Peyer's patch (tissue), 4 donors: ENCODE data around the gene SCARB1. TPM values are rescaled to one million over a fixed set of nuclear protein-coding genes. Genes with fewer than 3 reads are reported as not detected.

Source experiments
- DNase-seq, 3 donors: peaks; one replicate each; pipeline ENCODE4 v3.0.0-alpha.2; 2017 to 2019
- H3K27ac ChIP-seq, 4 donors: fragments of 200-600 bp; sonication (generic); one replicate each; pipeline ENCODE4 v1.5.1; 2016 to 2019
- H3K27me3 ChIP-seq, 2 donors: fragments of 200-600 bp; sonication (generic); one replicate each; pipeline ENCODE4 v1.5.1; 2019
- H3K36me3 ChIP-seq, 3 donors: fragments of 200-600 bp; sonication (generic); one replicate each; pipeline ENCODE4 v1.5.1; 2016 to 2019
- H3K4me1 ChIP-seq, 4 donors: fragments of 200-600 bp; sonication (generic); one replicate each; pipeline ENCODE4 v1.5.1; 2016 to 2019
- H3K4me3 ChIP-seq, 4 donors: fragments of 200-600 bp; sonication (generic); 1 replicate in 3 of 4; 2 replicates in 1 of 4; pipeline ENCODE4 v1.5.1; 2016 to 2019; ENCODE audit warnings: mild to moderate bottlenecking in 1 of 4
- H3K9me3 ChIP-seq, 4 donors: fragments of 200-600 bp; sonication (generic); one replicate each; pipeline ENCODE4 v1.5.1; 2016 to 2019; ENCODE audit warnings: mild to moderate bottlenecking in 1 of 4
- POLR2A ChIP-seq, 2 donors: fragments of 450-650 bp; IDR thresholded peaks; one replicate each; pipeline ENCODE4 v1.5.1; 2017; ENCODE audit warnings: antibody characterized with exemption in 2 of 2, mild to moderate bottlenecking in 2 of 2, moderate library complexity in 2 of 2
- total RNA-seq, 4 donors: library from RNA; depleted of rRNA; stranded (reverse); fragments of >200 nt; gene quantifications; one replicate each; pipeline ENCODE4 v1.1.0, GENCODE V29; 2016
- TF ChIP-seq, protein P1 (sequence below), 6 experiments: fragments of 450-650 bp in 4 of 6; fragments of 200-600 bp in 2 of 6; sonication (generic) in 1 of 6; IDR thresholded peaks; one replicate each; pipeline ENCODE4 v1.5.1; 2017 to 2019; ENCODE audit warnings: antibody characterized with exemption in 6 of 6, mild to moderate bottlenecking in 3 of 6, moderate library complexity in 1 of 6

Gene SCARB1
- total RNA-seq, 4 donors from 2014 or later, result 14.9 to 214 (median 64.6) TPM

- H3K27me3 ChIP-seq, result no peaks in the 10 kb centered on the region
- no peaks in the 10 kb centered on the region for H3K4me1 ChIP-seq
- no peaks in the 10 kb centered on the region for H3K9me3 ChIP-seq
- no peak overlapping the region for H3K4me3 ChIP-seq
- DNase-seq, result no peak
- peaks cover 0 to 19% (median 0%) of the 10 kb centered on the region in 3 donors for H3K36me3 ChIP-seq
- TF ChIP-seq POLR2A (IDR thresholded peaks at IDR 0.05), result no peak
- TF ChIP-seq, protein P1, sequence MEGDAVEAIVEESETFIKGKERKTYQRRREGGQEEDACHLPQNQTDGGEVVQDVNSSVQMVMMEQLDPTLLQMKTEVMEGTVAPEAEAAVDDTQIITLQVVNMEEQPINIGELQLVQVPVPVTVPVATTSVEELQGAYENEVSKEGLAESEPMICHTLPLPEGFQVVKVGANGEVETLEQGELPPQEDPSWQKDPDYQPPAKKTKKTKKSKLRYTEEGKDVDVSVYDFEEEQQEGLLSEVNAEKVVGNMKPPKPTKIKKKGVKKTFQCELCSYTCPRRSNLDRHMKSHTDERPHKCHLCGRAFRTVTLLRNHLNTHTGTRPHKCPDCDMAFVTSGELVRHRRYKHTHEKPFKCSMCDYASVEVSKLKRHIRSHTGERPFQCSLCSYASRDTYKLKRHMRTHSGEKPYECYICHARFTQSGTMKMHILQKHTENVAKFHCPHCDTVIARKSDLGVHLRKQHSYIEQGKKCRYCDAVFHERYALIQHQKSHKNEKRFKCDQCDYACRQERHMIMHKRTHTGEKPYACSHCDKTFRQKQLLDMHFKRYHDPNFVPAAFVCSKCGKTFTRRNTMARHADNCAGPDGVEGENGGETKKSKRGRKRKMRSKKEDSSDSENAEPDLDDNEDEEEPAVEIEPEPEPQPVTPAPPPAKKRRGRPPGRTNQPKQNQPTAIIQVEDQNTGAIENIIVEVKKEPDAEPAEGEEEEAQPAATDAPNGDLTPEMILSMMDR (IDR thresholded peaks at IDR 0.05), result no peak
- no peak overlapping the region for H3K27ac ChIP-seq
These were observed 72.8 kb downstream of the SCARB1 start for GRCh38 chr12:124790650-124791400.

- DNase-seq, result no peak
- Histone ChIP-seq H3K27me3 (no peaks in the 10 kb centered on the region), H3K4me3 (no peak overlapping the region), H3K36me3 (peaks cover 0 to 18% (median 0%) of the 10 kb centered on the region in 3 donors), H3K9me3 (no peaks in the 10 kb centered on the region), H3K4me1 (no peaks in the 10 kb centered on the region), H3K27ac (no peak overlapping the region)
- no peak for TF ChIP-seq POLR2A (IDR thresholded peaks at IDR 0.05)
- TF ChIP-seq, protein P1 (IDR thresholded peaks at IDR 0.05), result no peak
These were observed 74.6 kb downstream of the SCARB1 start for GRCh38 chr12:124788936-124789555.

- DNase-seq, result peak in 2 of 3 donors; percentile 66
- Histone ChIP-seq H3K4me1 (no peaks in the 10 kb centered on the region), H3K27ac (no peak overlapping the region), H3K4me3 (peak overlapping the region in 1 of 4 donors; percentile 23), H3K36me3 (peaks cover 0 to 15% (median 0%) of the 10 kb centered on the region in 3 donors), H3K27me3 (no peaks in the 10 kb centered on the region), H3K9me3 (no peaks in the 10 kb centered on the region)
- TF ChIP-seq, protein P1 (IDR thresholded peaks at IDR 0.05), result no peak
- no peak for TF ChIP-seq POLR2A (IDR thresholded peaks at IDR 0.05)
These were observed 77.4 kb downstream of the SCARB1 start for GRCh38 chr12:124786061-124786964.

GRCh38 chr12:124784871-124785572 lies 78.6 kb downstream of the SCARB1 start:
- H3K36me3 ChIP-seq, result peaks cover 0 to 15% (median 0%) of the 10 kb centered on the region in 3 donors
- no peaks in the 10 kb centered on the region for H3K4me1 ChIP-seq
- H3K4me3 ChIP-seq, result no peak overlapping the region
- no peak for TF ChIP-seq POLR2A (IDR thresholded peaks at IDR 0.05)
- TF ChIP-seq, protein P1 (IDR thresholded peaks at IDR 0.05), result no peak
- no peaks in the 10 kb centered on the region for H3K27me3 ChIP-seq
- no peak overlapping the region for H3K27ac ChIP-seq
- no peaks in the 10 kb centered on the region for H3K9me3 ChIP-seq
- no peak for DNase-seq

DNA sequence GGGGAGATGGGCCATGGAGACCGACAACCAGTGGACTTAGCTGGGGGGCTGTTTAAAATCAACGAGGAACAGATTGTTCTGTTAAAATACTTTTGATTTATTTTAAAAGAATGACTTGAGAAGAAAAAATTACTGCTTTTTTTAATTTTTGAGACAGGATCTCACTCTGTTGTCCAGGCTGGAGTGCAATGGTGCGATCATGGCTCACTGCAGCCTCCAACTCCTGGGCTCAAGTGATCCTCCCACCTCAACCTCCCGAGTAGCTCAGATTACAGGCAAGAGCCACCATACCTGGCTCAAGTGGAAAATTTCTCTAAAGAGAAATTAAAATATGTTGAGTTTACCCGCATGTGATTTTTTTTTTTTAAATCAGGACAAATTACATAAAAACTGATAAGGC lies 80.6 kb downstream of the SCARB1 start:
- TF ChIP-seq POLR2A (IDR thresholded peaks at IDR 0.05), result no peak
- TF ChIP-seq, protein P1 (IDR thresholded peaks at IDR 0.05), result no peak
- Histone ChIP-seq H3K4me3 (no peak overlapping the region), H3K27ac (no peak overlapping the region), H3K36me3 (peaks cover 0 to 15% (median 0%) of the 10 kb centered on the region in 3 donors), H3K27me3 (no peaks in the 10 kb centered on the region), H3K9me3 (no peaks in the 10 kb centered on the region), H3K4me1 (no peaks in the 10 kb centered on the region)
- no peak for DNase-seq
